Upper lobe of left lung (tissue), 4 donors: Measurements from ENCODE around the gene CLK1.

Experiments used
- POLR2A ChIP-seq, 4 donors: fragments of 450-650 bp; IDR thresholded peaks; one replicate each; pipeline ENCODE4 v1.5.1; 2016 to 2017; ENCODE audit warnings: antibody characterized with exemption in 4 of 4, mild to moderate bottlenecking in 2 of 4
- TF ChIP-seq, protein P1 (sequence below), 6 experiments: fragments of 450-650 bp in 4 of 6; fragments of 200-600 bp in 2 of 6; sonication (generic) in 2 of 6; IDR thresholded peaks; one replicate each; pipeline ENCODE4 v1.5.1; 2016 to 2019; ENCODE audit warnings: antibody characterized with exemption in 6 of 6

DNA sequence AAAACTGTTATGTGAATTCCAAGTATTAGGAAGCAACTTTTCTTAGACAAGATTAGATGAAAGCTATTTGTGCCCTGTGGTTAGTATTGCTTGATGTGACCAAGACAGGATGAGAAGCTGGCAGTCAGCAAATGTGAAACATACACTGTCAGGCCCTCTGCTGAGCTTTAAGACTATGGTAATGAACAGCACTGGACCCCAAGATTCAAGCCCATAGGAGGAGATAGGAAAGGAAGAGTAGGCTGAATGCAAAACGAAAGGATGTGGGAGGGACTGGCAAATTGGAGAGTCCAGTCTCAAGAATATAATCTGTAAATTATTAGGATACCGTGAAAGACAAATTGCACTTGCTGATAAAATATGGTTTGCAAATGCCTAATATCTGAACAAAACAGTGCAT is 36.4 kb downstream of the CLK1 start:
- no peak for TF ChIP-seq POLR2A (IDR thresholded peaks at IDR 0.05)
- TF ChIP-seq, protein P1, sequence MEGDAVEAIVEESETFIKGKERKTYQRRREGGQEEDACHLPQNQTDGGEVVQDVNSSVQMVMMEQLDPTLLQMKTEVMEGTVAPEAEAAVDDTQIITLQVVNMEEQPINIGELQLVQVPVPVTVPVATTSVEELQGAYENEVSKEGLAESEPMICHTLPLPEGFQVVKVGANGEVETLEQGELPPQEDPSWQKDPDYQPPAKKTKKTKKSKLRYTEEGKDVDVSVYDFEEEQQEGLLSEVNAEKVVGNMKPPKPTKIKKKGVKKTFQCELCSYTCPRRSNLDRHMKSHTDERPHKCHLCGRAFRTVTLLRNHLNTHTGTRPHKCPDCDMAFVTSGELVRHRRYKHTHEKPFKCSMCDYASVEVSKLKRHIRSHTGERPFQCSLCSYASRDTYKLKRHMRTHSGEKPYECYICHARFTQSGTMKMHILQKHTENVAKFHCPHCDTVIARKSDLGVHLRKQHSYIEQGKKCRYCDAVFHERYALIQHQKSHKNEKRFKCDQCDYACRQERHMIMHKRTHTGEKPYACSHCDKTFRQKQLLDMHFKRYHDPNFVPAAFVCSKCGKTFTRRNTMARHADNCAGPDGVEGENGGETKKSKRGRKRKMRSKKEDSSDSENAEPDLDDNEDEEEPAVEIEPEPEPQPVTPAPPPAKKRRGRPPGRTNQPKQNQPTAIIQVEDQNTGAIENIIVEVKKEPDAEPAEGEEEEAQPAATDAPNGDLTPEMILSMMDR (IDR thresholded peaks at IDR 0.05): no peak
